ENCODE data around the gene SEMA6A.

- TF ChIP-seq CTCF (conservative IDR thresholded peaks at IDR 0.05; ENCODE audit: low read depth, low read length) (peak; percentile 69), EZH2 (IDR thresholded peaks at IDR 0.05; ENCODE audit: low read length, unreplicated experiment) (no peak), EZH2phosphoT487 (IDR thresholded peaks at IDR 0.05; ENCODE audit: borderline replicate concordance, low read length) (0 out of 2 replicates have a peak, but pooled peaks have one; percentile 1)
Observed at GRCh38 chr5:116576053-116576713, 1.6 kb upstream of the SEMA6A start.

All from PC-3 (cell line).